DMS 273 (cell line): ENCODE measurements around the gene TRPM2.

Source experiments
- DNase-seq: peaks from one replicate; lab custom pipeline; 2025; ENCODE audit not compliant: unreplicated experiment; lab: John Stamatoyannopoulos, UW

The TRPM2 gene

GRCh38 chr21:44424608-44425306, 71.3 kb downstream of the TRPM2 start:
- no peak for DNase-seq

GRCh38 chr21:44425307-44425894, 72.0 kb downstream of the TRPM2 start:
- DNase-seq: no peak

DNA sequence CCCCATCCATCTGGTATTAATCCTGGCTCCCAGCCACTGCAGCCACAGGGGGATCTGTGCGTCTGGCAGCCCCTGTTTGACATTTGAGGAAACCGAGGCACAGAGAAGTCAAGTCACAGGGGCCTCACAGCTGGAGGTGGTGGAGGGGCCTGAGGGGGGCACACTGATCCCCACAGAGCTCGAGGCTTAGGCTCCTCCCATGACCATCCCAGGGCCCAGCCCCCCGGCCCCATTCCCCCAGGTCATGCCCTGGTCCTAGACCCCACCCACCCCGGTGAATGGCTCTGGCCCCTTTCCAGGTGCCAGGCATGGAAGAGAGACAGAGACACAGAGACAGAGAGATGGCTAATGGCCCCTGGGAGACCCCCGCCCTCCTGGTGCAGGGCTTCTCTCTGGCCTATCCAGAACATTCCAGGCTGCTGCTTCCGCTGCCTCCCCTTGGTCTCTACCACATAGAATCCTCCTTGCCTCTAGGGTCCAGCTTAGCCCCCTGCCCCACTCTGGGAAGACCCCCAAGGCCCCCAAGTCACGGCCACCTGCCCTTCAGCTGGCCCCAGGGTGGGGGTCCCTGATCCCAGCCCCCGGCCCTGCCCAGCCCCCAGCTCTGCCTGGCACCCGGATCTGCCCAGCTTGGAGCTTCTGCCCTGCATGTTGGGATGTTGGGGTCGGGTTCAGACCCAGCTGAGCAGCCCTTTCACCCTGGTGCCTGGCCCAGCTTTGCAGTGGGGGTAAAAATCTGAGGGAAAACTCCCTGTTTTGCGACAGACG, 72.7 kb downstream of the TRPM2 start:
- DNase-seq: no peak

GRCh38 chr21:44426663-44427191, 73.3 kb downstream of the TRPM2 start:
- no peak for DNase-seq

DNA sequence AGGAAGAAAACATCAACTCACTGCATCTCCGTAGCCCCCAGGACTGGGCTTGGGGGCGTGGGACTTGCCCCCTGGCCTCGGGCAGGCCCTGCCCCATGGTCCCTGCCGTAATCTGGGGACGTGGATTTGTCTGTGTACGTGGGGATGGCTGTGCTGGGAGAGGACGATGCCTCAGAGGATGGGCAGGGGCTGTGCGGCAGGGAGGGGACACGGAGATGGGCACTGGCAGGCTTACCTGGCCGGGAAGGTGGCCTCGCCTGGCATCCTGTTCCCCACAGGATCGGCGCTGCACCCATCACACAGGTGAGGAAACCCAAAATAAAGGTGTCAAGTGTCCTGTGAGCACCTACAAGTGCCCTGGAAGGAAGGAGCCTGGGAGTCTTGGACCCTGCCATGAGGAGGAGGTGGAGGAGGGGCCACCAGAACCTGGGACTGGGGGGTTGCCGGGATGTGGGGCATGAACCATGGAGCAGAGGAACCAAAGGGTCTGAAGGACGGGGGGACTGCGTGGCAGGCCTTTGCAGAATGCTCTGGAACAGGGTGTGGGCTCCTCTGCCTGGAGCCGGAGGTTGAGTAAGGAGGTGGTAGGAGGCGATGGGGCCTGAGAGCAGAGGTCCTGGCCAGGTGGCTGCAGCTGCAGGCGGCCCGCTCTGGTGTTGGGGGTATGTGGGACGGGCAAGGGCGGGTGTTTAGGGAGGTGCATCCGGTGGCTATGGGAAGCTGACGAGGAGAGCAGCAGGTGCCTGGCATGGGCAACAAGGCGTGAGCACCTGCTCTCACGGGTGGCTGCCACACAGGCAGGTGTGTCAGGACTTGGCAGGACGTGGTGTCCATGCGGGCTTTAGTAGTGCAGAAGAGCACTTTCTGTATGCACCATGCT, 74.1 kb downstream of the TRPM2 start:
- DNase-seq: no peak

DNA sequence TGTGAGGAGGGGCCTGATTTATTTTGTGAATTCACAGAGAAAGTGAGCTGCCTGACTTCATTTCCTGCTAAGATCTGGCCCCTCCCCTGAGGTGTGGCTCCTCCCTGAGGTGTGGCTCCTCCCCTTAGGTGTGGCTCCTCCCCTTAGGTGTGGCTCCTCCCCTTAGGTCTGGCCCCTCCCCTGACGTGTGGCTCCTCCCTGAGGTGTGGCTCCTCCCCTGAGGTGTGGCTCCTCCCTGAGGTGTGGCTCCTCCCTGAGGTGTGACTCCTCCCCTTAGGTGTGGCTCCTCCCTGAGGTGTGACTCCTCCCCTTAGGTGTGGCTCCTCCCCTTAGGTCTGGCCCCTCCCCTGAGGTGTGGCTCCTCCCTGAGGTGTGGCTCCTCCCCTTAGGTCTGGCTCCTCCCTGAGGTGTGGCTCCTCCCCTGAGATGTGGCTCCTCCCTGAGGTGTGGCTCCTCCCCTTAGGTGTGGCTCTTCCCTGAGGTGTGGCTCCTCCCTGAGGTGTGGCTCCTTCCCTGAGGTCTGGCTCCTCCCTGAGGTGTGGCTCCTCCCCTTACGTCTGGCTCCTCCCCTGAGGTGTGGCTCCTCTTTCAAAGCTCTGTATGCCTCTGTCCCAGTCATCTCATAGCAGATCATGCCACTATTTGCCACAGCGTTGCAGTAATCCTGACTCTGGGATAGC, 75.0 kb downstream of the TRPM2 start:
- DNase-seq: peak; percentile 40

DNA sequence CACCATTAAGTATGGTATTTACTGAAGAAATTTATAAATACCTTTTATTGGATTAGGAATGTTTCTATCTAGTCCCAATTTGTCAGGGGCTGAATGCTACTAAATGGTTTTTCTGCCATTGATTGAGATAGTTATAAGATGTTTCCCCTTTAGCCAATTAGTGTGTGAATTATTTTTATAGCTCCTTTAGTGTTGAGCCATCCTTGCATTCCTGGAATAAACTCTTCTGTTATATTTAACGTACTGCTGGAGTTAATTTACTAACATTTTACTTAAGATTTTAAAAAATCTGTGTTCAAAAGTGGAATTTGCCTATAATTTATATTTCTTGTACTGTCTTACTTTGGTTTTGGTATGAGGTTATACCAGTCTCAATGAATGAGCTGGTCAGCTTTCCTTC, 76.5 kb downstream of the TRPM2 start:
- DNase-seq: no peak

DNA sequence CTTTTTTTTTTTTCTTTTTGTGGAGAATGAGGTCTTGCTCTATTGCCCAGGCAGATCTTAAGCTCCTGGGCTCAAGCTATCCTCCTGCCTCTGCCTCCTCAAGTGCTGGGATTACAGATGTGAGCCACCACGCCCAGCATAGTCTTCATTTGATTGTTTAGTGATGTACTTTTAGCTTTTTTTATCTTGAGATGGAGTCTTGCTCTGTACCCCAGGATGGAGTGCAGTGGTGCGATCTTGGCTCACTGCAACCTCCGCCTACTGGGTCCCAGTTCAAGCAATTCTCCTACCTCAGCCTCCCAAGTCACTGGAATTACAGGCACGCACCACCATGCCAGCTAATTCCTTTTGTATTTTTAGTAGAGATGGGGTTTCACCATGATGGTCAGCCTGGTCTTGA, 77.9 kb downstream of the TRPM2 start:
- DNase-seq: no peak

DNA sequence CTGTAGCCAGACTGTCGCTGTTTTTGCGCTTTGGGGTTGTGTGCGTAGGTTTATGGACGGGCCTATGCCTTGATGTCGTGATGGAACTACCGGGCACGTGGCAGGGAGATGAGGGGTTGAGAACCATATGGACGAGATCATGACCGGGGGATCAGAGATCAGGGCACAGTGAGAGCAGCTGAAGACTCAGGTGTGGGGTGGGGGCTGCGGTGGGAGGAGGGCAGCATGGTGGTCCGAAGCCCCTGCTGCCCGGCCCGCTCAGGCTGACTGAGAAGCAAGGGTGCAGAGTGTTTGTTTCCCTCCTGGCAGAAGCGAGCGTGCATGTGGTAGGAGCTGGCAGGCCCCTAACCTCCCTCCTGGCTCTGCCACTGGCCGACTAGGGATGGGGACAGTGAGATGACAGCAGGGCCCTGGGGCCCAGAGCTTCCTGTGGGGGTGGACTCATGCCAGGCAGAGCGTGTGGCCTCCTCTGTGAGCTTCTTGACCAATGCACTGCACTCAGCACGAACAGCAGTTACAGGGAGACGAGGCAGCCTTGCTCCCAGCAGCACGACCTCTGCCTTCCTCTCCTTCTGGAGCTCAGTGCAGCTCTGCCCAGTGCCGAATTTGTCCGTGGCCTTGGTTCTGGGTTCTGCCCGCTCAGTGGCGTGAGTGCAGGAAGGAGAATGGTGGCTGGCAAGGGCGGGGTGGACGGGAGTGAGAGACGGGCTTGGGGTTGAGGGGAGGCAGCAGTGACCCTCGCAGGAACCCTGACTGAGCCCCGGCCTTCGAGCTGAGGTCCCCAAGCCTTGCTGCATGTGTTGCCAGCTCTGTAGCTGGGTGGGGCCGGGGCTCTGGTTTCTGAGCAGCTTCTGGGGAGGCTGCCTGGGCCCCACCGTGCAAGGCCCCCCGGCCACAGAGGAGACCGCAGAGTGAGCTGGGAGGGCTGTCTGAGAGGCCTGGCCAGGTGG, 79.7 kb downstream of the TRPM2 start:
- DNase-seq: no peak

GRCh38 chr21:44433791-44434567, 80.6 kb downstream of the TRPM2 start:
- DNase-seq: no peak

DNA sequence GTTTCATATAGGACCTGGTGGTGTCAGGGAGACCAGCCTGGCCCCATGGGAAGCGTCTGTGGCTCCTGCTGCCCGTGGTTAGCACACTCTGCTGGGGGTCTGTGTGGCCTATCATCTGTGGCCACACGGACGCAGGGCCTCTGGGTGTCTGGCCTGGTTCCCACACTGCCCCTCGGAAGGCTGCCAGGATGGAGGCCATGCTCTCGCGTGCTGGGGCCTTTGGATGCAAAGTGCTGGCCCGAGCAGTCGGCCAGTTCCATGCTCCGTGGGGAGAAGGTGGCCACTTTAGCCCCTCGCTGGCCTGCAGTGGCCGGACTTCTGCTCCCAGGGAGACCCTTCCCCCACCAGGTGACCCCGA, 81.1 kb downstream of the TRPM2 start:
- DNase-seq: no peak

- DNase-seq: no peak
Measured at GRCh38 chr21:44434936-44435635, 81.7 kb downstream of the TRPM2 start.

- no peak for DNase-seq
Measured at GRCh38 chr21:44436111-44436611, 82.7 kb downstream of the TRPM2 start.

DNA sequence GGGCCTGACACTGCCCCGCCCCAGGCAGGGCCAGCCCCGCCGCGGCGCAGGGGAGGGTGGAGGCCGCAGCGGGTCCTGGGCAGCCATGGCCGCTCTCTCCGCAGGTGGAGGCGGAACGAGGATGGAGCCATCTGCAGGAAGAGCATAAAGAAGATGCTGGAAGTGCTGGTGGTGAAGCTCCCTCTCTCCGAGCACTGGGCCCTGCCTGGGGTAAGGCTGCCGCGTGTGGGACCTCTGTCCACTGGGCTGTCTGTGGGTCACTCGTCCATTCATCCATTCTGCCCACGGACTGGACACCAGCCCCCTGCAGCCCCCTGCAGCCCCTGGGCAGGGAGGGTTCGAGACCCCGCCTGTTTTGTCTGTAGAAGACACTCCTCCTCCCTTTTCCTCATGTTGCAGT, 83.5 kb downstream of the TRPM2 start:
- no peak for DNase-seq

DNA sequence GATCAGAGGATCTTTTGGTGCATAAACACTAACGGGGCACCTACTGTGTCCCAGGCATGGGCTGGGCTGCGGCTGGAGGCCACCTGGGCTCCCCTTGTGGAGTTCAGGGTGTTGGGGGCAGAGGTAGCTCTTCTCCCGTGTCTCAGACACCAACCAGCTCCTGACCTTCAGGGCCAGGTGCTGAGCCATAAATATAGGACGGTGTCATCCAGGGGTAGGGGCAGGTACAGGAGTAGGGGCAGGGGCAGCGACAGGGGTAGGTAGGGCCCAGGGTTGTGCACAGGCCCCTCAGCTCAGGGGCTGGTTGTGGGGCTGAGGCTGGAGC, 83.9 kb downstream of the TRPM2 start:
- DNase-seq: no peak

GRCh38 chr21:44437696-44438431, 84.4 kb downstream of the TRPM2 start:
- no peak for DNase-seq

- DNase-seq: peak; percentile 33
Measured at GRCh38 chr21:44438531-44439210, 85.2 kb downstream of the TRPM2 start.
